ENCODE results near the gene RO60.
A peak's percentile ranks its signal among the peaks of the same experiment; 100 is the strongest.

RO60 gene

DNA sequence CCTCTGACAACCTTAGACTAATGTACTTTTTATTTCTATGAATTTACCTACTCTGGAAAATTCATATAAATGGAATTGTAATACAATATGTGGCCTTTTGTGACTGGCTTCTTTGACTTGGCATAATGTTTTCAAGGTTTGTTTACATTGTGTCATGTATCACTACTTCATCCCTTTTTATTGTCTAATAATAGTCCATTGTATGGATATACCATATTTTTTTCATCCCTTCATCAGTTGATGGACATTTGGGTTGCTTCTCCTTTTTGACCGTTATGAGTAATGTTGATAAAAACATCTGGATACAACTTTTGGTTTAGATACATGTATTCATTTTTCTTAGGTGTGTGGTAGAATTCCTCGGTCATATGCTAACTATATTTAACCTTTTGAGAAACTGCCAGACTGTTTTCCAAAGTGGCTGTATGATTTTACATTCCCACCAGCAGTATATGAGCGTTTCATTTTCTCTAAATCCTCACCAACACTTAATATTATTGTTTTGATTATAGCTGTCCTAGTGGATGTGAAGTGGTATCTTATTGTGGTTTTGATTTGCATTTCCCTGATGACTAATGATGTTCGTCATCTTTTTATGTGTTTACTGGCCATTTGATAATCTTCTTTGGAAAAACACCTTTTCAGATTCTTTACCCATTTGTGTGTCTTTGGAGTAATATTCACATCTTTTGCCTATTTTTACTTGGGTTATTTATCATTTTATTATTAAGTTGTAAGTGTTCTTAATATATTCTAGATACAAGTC is 3.5 kb downstream of the RO60 start:
- no peak for DNase-seq

DNA sequence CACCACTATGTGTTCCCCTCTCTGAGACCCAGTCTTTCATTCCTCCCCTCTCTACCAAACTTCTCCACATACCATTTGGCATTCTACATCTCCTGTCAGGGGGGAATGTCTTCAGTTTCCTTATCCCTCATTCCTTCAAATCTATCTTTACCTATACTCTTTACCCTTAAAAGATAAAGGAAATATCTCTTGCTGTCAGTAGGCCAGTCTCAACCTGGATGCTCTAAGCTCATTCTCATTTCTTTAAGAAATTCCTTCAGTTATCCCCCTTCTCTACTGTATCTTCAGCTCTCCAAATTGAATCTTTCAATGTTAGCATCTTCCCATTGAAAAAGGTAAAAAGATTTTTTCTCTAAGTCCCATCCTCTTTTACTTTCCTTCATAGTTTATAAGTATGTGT is 6.5 kb downstream of the RO60 start:
- DNase-seq, result no peak

DNA sequence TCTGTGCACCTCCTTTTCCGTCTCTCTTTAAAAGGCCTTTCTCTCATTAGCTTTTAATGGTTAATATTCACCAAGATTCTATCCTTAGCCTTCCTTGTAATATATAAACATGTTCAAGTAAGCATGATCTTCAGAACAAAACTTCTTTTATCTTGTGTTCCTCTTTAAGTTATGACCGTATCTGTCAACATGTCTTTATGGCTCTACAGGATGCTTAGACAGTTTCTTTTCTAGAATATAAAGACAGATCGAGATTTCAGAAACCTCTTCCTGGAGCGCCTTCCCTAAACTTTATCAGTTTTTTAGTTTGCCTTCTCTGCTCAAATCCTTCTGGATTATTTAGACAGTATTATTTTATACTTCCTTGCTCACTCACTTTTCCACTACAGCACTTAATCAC is 7.2 kb downstream of the RO60 start:
- no peak for DNase-seq

DNA sequence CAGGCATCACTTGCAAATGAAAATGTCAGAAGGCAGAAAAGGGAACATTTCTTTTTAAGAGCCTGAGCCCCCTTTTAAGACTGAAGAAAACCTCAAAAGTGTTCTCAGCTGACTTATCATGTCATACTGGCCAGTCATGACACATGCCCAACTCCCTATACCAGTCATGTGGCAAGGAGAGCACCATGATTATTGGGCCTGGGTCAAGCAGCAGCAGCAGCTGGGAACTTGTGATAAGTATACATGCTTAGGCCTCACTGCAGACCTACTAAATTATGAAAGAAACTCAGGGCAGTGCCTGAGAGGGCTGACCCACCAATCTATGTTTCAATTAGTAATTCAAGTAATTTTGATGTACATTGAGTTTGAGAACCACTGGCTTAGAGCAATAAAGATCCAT is 8.6 kb downstream of the RO60 start:
- no peak for DNase-seq

DNA sequence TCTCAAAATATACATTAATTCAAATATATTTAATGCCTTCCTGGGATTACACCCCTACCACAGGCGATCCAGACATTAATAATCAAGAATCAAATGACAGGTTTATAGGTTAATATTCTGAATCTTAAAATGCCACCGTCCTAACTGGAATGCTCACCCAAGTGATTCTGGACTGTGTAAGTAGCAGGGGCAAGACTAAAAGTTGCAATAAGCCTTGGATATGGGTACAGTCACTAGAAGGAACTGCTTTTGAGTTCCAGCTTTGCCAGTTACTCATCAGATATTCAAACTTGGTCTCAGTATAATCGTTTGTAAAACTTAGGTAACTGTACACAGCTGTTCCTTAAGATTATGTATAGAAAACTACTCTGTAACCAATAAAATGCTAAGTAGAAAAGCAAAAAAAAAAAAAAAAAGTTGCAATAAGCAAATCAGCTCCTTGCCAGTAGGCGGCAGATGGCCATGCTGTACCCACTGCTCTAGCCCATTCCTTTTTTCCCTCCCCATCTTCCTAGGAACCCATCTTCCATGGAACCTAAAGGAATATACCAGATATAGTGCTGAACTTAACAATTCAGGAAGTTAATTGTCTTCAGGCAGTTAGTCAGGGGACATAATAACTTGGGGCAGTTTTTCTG is 10.5 kb downstream of the RO60 start:
- DNase-seq, result no peak

DNA sequence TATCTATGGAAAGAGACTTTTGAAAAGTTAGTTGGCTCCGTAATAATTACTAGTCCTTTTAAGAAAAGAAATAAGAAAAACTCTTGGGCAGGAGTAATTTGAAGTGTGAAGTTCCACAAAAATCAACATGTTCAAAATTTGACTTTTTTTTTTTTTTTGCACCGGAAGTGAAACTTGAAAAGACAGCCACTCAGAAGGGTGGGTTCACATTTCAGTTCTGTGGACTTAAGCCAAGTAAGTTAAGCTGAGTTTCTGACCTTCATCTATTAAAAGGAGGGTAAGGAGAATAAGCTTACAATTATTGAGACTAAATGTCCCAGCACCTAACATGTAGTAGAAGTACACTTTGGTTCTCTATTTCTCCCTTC is 11.0 kb downstream of the RO60 start:
- DNase-seq, result no peak

DNA sequence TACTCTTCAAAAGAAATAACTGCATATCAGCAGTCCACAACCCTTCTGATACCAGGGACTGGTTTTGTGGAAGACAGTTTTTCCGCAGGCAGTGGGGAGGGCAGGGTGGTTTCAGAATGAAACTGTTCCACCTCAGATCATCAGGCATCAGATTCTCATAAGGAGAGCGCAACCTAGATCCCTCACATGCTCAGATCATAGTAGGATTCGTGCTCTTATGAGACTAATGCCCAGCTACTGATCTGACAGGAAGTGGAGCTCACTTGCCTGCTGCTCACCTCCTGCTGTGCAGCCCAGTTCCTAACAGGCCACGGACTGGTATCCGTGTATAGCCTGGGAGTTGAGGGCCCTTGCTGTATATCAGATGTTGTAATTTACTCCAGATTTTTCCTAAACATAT is 11.5 kb downstream of the RO60 start:
- DNase-seq, result no peak

DNA sequence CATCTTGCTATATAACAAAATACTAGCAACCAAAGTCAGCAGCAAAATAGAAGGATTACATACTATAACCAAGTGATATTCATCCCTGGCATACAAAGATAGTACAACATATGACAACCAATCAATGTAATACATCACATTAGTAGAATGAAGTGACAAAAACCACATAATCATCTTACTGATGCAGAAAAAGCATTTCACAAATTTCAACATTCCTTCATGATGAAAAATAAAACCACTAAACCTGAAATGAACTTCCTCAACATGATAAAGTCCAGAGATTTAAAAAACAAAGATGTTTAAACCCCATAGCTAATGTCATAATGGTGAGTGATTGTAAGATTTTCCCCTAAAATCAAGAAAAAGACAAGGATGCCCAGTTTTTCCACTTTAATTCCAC is 18.6 kb downstream of the RO60 start:
- DNase-seq, result no peak

DNA sequence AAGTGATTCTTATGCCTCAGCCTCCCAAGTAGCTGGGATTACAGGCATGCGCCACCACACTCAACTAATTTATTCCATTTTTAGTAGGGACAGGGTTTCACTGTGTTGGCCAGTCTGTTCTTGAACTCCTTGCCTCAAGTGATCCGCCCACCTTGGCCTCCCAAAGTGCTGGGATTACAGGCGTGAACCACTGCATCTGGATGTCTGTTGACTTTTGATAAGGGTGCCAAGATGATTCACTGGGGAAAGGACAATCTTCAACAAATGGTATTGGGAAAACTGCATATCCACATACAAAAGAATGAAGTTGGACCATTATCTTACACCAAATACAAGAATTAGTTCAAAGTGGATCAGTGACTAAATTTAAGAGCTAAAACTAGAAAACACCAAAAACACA is 19.8 kb downstream of the RO60 start:
- no peak for DNase-seq

DNA sequence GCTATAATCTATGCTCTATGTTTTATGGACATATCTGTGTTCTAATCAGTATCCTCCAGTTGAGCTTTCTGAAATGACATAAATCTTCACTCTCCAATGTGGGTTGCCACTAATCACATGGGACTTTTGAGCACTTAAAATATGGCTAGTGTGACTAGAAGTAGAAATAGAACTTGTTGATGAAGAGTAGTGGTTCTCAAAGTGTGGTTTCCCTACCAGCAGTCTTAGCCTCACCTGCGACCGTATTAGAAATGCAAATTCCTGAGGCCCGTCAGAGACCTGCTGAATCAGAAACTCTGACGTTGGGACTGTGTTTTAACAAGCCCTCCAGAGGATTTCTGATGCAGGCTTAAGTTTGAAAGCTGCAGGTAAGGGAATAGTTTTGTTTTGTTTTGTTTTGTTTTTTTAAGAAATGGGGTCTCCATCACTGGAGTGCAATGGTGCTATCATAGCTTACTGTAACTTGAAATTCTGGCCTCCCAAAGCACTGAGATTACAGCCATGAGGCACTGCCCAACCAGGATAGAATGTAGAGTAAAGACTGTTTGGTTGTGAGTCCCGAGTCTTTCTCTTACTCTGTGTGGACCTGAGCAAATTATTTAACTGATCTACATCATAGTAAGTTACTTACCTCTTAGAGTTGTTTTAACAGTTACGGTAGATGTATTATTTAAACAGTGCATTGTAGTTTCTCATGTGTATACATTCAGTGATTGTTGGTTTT is 24.1 kb downstream of the RO60 start:
- DNase-seq, result no peak

DNA sequence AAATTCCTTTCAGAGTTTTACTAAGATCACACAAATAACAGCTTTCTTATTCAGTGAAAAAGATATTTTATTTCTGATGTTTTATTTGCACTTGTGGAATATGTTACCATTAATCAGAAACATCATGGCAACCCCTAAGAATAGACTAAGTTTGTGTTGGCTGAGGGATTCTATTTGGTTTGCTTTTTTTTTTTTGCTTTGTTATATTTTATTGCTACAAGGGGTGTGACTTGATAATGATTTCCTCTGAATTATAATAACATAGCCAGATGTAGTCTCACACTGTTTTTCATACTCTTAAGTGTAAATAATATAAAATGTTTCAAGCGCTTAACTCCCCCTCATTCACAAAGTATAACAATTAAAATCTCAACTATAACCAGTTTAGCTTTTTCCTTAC is 25.9 kb downstream of the RO60 start:
- no peak for DNase-seq

DNA sequence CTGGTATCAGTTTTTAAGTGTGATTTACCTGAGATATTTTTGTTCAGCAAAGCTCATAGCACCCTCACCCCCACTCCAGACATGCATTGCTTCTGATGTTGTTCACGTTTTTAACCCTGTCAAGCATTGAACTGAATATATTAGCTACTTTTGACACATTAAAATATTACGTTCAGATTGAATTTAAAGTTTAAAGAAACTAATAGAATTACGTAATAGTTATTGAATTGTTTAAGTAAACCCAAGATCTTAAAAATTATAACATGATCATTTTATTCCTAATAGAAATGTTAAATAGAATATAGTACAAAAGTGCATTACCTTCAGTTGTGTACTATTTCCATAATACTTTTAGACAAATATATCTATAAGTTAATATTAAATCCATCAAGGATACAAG is 26.9 kb downstream of the RO60 start:
- no peak for DNase-seq

DNA sequence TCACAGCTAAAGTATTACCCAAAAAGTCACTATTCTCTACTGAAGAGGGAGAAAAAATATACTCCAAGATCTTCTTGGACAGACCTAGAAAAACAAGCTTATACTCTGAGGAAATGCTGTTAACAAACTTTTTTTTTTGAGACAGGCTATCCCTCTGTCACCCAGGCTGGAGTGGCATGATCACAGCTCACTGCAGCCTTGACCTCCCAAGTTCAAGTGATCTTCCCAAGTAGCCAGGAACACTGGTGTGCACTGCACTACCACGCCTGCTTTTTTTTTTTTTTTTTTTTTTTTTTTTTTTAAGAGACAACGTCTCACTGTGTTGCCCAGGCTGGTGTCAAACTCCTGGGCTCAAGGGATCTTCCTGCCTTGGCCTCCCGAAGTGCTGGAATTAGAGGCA is 28.5 kb downstream of the RO60 start:
- no peak for DNase-seq

DNA sequence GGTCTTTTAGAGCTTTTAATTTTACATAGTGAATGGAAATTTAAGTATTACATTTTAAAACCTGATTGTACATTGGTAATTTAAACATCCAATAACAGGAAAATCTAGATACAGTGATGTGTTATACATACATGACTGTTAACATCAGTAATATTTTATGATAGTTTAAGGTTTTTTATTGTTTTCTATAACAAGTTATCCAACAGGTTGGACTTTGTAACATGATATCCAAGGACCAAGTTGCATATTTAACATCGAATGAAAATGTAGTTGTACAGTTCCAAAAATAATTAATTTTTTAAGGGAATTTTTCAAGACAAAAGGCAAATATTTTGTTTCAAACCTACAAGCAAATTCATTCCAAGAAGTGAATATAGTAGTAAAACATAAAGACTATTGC is 31.5 kb downstream of the RO60 start:
- DNase-seq, result no peak

DNA sequence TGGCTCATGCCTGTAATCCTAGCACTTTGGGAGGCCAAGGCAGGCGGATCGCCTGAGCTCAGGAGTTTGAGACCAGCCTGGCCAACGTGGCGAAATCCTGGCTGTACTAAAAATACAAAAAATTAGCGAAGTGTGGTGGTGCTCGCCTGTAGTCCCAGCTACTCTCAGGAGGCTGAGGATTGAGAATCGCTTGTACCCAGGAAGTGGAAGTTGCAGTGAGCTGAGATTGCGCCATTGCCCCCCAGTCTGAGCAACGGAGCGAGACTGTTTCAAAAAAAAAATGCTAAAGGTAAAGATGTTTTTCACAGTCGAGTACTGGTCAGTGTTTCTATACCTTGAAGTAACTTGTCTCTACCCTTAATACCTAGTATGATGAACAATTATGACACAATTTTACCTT is 34.7 kb downstream of the RO60 start:
- no peak for DNase-seq

DNA sequence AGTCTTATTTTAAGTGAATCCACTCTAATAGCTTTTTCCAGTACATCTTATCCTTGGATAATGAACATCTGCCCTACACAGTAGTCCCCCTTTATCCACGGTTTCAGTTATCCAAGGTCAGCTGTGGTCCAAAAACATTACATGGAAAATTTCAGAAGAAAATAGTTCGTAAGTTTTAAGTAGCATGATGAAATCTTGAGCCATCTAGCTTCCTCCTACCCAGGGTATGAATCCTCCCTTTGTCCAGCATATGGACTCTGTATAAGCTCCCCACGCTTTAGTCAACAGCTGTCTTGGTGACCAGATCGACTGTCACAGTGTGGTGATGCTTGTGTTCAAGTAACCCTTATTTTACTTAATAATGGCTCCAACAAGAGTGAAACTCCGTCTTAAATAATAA is 43.2 kb downstream of the RO60 start:
- DNase-seq, result no peak

DNA sequence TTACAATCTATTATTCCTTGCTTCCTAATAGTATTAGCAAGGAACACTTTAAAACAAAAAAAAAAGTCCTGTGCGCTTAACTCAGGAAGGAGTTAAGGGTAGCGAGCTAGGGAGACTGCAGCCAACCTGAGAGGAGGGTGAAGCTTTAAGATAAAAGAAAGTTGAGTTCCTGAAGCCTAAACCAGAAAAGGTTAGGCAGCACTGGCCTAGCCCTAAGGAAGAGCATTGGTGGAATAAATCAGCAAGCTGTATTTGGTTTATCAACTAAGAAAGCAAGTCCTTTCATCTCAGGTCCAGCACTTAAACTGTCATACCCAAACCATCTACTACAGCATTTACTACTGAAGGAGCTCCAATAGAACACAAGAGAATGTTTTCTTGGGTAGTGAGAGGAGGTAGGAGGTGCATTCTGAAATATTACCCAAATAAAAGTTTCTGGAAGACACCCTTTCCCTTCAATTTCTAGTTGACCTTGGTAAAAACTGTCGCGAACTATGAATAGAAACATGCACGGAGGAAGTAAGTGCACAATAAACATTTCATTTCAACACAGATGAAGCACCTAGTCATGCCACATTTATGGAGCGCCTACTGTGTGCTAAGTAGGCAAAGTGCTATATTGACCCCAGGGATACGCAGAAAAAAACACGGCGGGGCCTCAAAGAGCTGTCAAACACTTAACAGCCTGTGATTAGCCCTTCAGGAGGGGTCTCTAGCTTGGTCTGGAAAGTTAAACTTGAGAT is 44.5 kb downstream of the RO60 start:
- DNase-seq, result no peak

DNA sequence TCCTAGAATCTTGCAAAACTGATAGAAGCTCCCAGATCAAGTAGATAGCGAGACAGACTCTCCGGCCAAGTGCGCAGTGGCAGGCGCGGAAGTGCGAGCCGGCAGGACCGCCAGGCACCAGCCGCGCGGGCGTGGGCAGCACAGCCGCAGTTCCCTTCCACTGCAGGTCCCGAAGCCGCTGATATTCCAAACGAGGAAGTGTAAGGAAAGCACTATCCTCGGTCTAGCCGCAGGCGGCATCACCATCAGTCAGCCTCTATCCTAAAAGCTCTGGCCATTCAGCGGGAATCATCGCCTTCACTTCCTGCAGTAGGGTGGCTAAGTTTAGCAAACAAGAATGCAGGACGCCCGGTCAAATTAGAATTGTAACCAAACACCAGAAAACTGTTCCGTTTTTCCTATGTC is 45.1 kb downstream of the RO60 start:
- DNase-seq, result peak; percentile 19

DNA sequence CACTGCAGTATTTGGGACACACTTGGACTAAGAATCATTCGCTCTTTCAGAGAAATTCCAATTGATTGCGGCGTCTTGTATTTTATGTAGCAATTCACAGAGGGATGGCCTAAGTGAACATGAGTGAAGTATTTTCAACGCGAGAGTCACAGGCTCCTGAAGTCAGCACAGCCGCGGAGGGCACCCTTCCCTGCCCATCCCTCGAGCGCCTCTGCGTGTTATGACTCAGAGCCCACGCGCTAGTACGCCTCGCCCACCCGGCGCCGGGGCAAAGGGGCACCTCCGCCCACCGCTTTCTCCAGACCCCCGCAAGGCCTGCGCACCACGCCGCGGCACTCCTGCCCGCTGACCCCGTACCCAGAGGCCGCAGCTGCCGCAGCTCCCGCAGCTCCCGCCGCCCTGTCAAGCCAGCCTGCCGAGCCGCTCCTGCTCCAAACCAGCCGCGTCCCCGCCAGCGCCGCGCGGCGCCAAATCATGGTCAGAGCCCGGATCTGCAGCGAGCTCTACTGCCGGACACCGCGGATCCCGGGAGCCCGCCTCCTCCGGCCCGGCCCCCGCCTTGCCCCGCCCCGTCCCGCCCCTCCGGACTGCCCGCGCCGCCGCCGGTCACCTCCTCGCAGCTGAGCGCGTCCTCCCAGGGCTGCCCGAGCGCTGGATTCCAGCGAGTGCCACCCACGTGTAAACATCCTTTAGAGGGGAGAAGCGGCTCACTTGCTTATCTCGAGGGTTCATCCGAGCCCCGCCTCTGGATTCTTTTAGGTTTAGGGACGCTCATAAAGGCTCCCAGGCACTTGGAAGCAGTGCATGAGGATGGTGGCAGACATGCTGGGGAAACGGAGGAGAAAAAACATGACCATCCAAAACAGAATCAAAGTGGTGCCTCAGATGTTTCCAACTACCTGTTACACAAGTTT is 45.8 kb downstream of the RO60 start, which contains the start of gene GLRX2:
Gene GLRX2 (minus strand): TSS at position 508 of the 914 bp plus-strand sequence. CDS start 32 bp downstream, at position 476.
- DNase-seq, result peak; percentile 77

DNA sequence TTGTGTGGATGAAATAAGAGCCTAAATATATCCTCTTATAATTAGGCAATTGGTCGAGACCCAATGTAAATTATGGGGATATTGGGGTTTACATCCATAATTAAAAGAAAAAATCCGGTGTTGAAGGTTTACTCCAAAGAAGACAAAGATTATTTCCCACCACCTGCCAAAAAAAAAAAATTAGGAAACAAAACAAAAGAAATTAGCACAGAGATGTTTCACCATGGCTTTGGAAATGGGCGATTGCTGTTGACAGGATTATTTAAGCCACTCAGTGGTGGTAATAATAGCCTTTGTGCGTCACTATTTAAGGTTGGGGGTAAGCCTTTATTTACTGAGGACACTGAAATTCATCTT is 46.4 kb downstream of the RO60 start:
- no peak for DNase-seq

DNA sequence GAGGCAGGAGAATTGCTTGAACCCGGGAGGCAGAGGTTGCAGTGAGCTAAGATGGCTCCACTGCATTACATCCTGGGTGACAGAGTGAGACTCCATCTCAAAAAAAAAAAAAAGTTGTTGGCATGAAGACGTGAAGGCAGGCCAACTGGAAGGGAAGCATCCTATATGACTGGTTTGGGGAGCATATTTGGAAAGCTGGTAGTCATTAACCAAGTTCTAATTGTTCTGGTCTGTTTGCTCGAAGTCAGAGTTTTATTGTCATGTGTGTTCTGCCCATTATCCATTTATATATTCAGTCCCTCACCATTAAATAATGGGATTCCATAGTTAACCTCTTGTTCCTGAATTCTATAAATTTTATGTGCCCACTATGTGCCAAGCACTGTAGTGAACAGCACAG is 49.1 kb downstream of the RO60 start:
- DNase-seq, result no peak

All from activated CD8-positive, alpha-beta memory T cell treated with anti-CD3 and anti-CD28 coated beads, Interleukin-2, amount 50 U/mL, for 4 hours (primary cell).